ENCODE data around the gene PHPT1.

DNA sequence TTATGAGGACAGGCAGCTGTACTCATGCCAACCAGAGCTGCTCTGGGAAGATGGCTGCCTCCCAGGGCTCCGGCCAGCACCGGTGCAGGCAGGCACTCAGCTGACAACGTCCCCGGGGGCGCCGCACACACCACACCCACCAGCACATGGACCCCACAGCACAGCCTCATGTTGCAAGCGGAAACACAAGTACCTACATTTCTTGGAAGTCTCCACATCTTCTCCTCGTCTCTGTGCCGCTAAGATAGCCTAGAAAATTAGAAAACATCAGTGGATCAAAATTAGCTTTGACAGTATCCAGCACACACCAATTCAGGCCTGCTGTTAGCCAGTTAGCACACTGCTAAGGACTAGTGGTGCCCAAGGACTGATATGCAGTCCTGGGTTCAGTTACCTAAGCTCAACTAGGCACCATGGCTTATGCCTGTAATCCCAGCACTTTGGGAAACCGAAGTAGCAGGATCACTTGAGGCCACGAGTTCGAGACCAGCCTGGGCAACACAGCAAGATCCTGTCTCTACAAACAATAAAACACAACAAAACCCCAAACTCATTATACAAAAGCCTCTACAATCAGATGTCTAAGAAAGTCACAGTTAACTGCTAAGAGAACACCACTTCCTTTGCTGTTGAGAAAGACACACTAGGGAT, 14.5 kb downstream of the PHPT1 start:
- no peak for TF ChIP-seq GATA3 (IDR thresholded peaks at IDR 0.05; ENCODE audit: low read depth, low read length)
- TF ChIP-seq GATA2 (IDR thresholded peaks at IDR 0.05; ENCODE audit: low read depth, low read length): no peak

Measured in SH-SY5Y (cell line).